Pancreas (tissue), 10 donors: ENCODE data around the gene EFCAB10. TPM values are rescaled to one million over a fixed set of nuclear protein-coding genes. Genes with fewer than 3 reads are reported as not detected.

ENCODE experiments used
- ATAC-seq, 4 donors: fragments of 200-7000 bp; cut with Tn5 transposase; one replicate each; pipeline versions ENCODE4 v1.8.0 to v1.9.1; 2020; ENCODE audit warnings: mild to moderate bottlenecking in 4 of 4, moderate library complexity in 4 of 4
- DNase-seq, 6 donors: peaks; one replicate each; pipeline ENCODE4 v3.0.0-alpha.2; 2020
- FAIRE-seq: peaks from 2 replicates; lab custom pipeline; 2012; peaks lifted over from hg19 to GRCh38; lab: Jason Lieb, UNC
- H3K27ac ChIP-seq, 4 donors: fragments of 200-600 bp; sonication (generic); 1 replicate in 3 of 4; 2 replicates in 1 of 4; pipeline versions ENCODE4 v1.5.0 to v1.8.0; 2020
- H3K27me3 ChIP-seq, 4 donors: fragments of 200-600 bp; one replicate each; pipeline ENCODE4 v1.8.0; 2021
- H3K36me3 ChIP-seq, 3 donors: fragments of 200-600 bp; sonication (generic) in 1 of 3; one replicate each; pipeline versions ENCODE4 v1.5.0 to v1.8.0; 2020 to 2021
- H3K4me1 ChIP-seq, 3 donors: fragments of 200-600 bp; one replicate each; pipeline ENCODE4 v1.8.0; 2021
- H3K4me3 ChIP-seq, 4 donors: fragments of 200-600 bp; sonication (generic) in 2 of 4; one replicate each; pipeline versions ENCODE4 v1.5.0 to v1.8.0; 2020 to 2021
- H3K9me3 ChIP-seq, 4 donors: fragments of 200-600 bp; one replicate each; pipeline ENCODE4 v1.8.0; 2021
- CTCF ChIP-seq, 4 donors: fragments of 200-600 bp; sonication (generic) in 3 of 4; IDR thresholded peaks; one replicate each; pipeline versions ENCODE4 v1.5.0 to v1.8.0; 2021; ENCODE audit warnings: antibody characterized with exemption in 4 of 4
- WGBS, 2 donors: extraction: QIAGEN DNeasy Blood & Tissue Kit; methylation state at CpG; one replicate each; pipeline ENCODE4 v1.1.7; 2013; 5-methylcytosine and 5-hydroxymethylcytosine counted together
- intact Hi-C, 3 donors: fragments of 100-400 bp; cut with DNase I; formaldehyde crosslinking; loops; one replicate each; pipeline versions ENCODE4 v1.11.1 to v1.14.2; 2022
- polyA plus RNA-seq, 2 donors: library from polyadenylated mRNA; stranded (reverse); fragments of 200-250 nt; gene quantifications; one replicate each; pipeline ENCODE4 v1.2.3, GENCODE V29; 2013
- total RNA-seq, 6 donors: library from RNA; stranded (reverse); fragmentation: NEBNext Ultra II Directional in 4 of 6; extraction: Animal tissue kit (Norgen Biotek cat#: 25700) in 4 of 6; gene quantifications; one replicate each; pipeline versions ENCODE4 v1.2.1 to v1.2.4, GENCODE V29; 2021 to 2023
- donor health status: healthy with polysubstance abuse.
- donor health status: DM: no; HTN: no; CAD: no; lungs with moderate emphysema.
- donor health status: DM: no; HTN: no; CAD: no.
- donor health status: control.
- donor health status: control.
- donor health status: Bipolar disorder and iron deficiency.
- donor health status: DM: yes; HTN: yes; CAD: no.
- donor health status: DM: no; HTN: no; CAD: no.
- donor health status: DM: no; HTN: no; CAD: no.
- donor health status: DM: yes; HTN: yes; CAD: no.

Gene EFCAB10
- total and polyA plus RNA-seq, 8 donors = 0.12 TPM; not detected in 7

- Histone ChIP-seq H3K36me3 (peaks cover 0 to 11% (median 0%) of the 10 kb centered on the region in 3 donors), H3K9me3 (no peaks in the 10 kb centered on the region), H3K4me3 (no peak overlapping the region), H3K4me1 (no peaks in the 10 kb centered on the region), H3K27ac (no peak overlapping the region), H3K27me3 (no peaks in the 10 kb centered on the region)
- 96 to 97% methylated on average over 14 of the region's 14 CpGs for WGBS, 2 donors
- intact Hi-C loops = no loop called here
- DNase-seq = no peak
- ATAC-seq = no peak
- no peak for TF ChIP-seq CTCF (IDR thresholded peaks at IDR 0.05)
- FAIRE-seq = no peak
Measured at GRCh38 chr7:105617280-105618015, 36.2 kb upstream of the EFCAB10 start.

- 92 to 94% methylated on average over 20 of the region's 20 CpGs for WGBS, 2 donors
- Histone ChIP-seq H3K4me1 (no peaks in the 10 kb centered on the region), H3K27me3 (no peaks in the 10 kb centered on the region), H3K36me3 (peaks cover 0 to 11% (median 0%) of the 10 kb centered on the region in 3 donors), H3K4me3 (no peak overlapping the region), H3K9me3 (no peaks in the 10 kb centered on the region), H3K27ac (no peak overlapping the region)
- DNase-seq (no peak), FAIRE-seq (no peak), ATAC-seq (no peak)
- no peak for TF ChIP-seq CTCF (IDR thresholded peaks at IDR 0.05)
- intact Hi-C loops = no loop called here
Measured at GRCh38 chr7:105614341-105614840, 33.1 kb upstream of the EFCAB10 start.

GRCh38 chr7:105613611-105614330 is 32.5 kb upstream of the EFCAB10 start:
- TF ChIP-seq CTCF (IDR thresholded peaks at IDR 0.05) = no peak
- 94 to 95% methylated on average over 32 of the region's 32 CpGs for WGBS, 2 donors
- intact Hi-C loops = no loop called here
- DNase-seq = no peak
- no peaks in the 10 kb centered on the region for H3K9me3 ChIP-seq
- H3K4me3 ChIP-seq = no peak overlapping the region
- no peak overlapping the region for H3K27ac ChIP-seq
- peaks cover 0 to 11% (median 0%) of the 10 kb centered on the region in 3 donors for H3K36me3 ChIP-seq
- no peaks in the 10 kb centered on the region for H3K4me1 ChIP-seq
- no peaks in the 10 kb centered on the region for H3K27me3 ChIP-seq
- ATAC-seq = no peak
- no peak for FAIRE-seq

GRCh38 chr7:105612806-105613205 is 31.5 kb upstream of the EFCAB10 start:
- no peak for DNase-seq
- H3K36me3 ChIP-seq = peaks cover 0 to 11% (median 0%) of the 10 kb centered on the region in 3 donors
- no peaks in the 10 kb centered on the region for H3K9me3 ChIP-seq
- no peak overlapping the region for H3K4me3 ChIP-seq
- H3K27me3 ChIP-seq = no peaks in the 10 kb centered on the region
- no peak overlapping the region for H3K27ac ChIP-seq
- intact Hi-C loops = no loop called here
- no peak for TF ChIP-seq CTCF (IDR thresholded peaks at IDR 0.05)
- no peak for FAIRE-seq
- no peaks in the 10 kb centered on the region for H3K4me1 ChIP-seq
- ATAC-seq = no peak
- WGBS, 2 donors = 95% methylated on average over 9 of the region's 9 CpGs
